Astrocyte of the cerebellum (primary cell): ENCODE results near the gene NSDHL.

Source experiments
- DNase-seq: peaks from one replicate; pipeline ENCODE4 v3.0.0-alpha.2; 2011; ENCODE audit warnings: low read depth
- H3K4me3 ChIP-seq: 2 replicates; pipeline ENCODE4 v1.5.1; 2011; ENCODE audit warnings: mild to moderate bottlenecking, low read depth, low read length, moderate library complexity
- in situ Hi-C: cut with HindIII; loops from 2 replicates; pipeline ENCODE4 v1.10.0; 2017; ENCODE audit warnings: low sequenced_read_pairs
- TF ChIP-seq, protein P1 (sequence below): IDR thresholded peaks from 2 replicates; pipeline ENCODE4 v1.5.1; 2012; ENCODE audit warnings: low read length, low read depth, moderate library complexity, mild to moderate bottlenecking; ENCODE audit errors: missing control alignments

NSDHL gene

DNA sequence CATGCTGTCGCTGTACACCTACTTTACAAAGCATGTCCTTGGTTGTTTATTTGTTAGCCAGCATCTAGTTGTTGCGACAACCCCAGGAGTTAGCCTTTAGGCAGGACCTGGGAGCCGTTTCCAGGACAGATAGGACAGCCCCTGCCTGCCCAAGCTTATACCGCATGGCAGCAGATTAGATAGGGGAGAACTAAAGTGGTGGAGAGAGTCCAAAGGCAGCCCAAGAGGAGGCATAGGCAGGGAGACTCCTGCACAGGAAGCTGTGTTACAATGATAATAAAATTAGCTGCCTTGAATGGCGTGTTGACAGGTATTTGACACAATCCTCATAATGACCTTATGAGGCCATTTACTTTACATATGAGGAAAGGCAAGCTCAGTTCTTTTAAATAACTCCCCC lies 13.0 kb downstream of the NSDHL start:
- H3K4me3 ChIP-seq = no peak overlapping the region
- in situ Hi-C loops = loop anchor here (25.0 kb wide), 1 partner anchor 1082 kb away; no protein-coding TSS in a partner anchor
- DNase-seq = no peak
- TF ChIP-seq, protein P1, sequence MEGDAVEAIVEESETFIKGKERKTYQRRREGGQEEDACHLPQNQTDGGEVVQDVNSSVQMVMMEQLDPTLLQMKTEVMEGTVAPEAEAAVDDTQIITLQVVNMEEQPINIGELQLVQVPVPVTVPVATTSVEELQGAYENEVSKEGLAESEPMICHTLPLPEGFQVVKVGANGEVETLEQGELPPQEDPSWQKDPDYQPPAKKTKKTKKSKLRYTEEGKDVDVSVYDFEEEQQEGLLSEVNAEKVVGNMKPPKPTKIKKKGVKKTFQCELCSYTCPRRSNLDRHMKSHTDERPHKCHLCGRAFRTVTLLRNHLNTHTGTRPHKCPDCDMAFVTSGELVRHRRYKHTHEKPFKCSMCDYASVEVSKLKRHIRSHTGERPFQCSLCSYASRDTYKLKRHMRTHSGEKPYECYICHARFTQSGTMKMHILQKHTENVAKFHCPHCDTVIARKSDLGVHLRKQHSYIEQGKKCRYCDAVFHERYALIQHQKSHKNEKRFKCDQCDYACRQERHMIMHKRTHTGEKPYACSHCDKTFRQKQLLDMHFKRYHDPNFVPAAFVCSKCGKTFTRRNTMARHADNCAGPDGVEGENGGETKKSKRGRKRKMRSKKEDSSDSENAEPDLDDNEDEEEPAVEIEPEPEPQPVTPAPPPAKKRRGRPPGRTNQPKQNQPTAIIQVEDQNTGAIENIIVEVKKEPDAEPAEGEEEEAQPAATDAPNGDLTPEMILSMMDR = no peak

DNA sequence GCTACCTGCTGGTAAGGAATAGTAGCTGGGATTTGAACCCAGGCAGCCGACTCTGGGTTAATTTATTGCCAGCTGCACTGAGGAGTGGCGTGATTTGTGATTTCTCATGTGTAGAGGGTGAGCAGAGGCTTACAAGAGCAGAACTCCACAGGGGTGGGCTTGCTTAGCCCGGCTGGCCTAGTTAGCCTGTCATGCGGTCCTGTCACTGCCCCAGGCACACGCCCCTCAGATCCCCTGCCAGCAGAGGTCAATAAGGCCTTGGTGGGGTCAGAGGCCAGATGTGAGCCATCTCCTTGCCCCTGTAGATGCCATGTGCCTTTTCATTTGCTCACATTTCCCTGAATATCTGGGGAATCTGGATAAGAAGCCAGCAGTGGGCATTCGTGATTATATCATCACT lies 13.4 kb downstream of the NSDHL start:
- DNase-seq = no peak
- H3K4me3 ChIP-seq = no peak overlapping the region
- in situ Hi-C loops = loop anchor here (25.0 kb wide), 1 partner anchor 1082 kb away; no protein-coding TSS in a partner anchor
- TF ChIP-seq, protein P1 = no peak

DNA sequence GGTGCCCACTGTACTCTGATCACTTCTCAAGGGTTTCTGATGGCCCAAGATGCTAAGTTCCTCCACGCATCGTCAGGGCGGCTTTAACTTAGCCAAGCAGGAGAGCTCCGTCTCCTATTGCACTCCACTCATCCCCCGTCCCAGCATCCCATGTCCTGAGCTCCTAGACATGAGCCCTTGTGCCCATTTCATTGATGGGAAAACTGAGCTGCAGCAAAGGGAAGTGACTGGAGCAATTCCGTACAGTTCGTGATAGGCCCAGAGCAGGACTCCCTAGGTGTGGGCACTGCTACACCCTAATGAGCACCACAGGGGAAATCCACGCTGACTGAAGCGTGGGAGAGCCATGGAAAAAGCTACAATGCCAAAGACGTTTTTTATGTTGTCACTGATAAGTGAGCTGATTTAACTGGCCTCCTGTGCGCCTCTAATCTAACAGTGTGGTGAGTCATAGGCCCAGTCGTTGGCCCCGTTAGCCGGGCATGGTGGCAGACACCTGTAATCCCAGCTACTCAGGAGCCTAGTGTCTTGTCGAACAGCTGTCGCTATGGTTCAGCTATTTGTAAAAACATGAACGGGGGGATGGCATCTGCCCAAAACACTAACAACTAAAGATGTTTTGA lies 14.9 kb downstream of the NSDHL start:
- in situ Hi-C loops = loop anchor here (25.0 kb wide), 1 partner anchor 1083 kb away; no protein-coding TSS in a partner anchor
- TF ChIP-seq, protein P1 = no peak
- DNase-seq = no peak
- H3K4me3 ChIP-seq = no peak overlapping the region

DNA sequence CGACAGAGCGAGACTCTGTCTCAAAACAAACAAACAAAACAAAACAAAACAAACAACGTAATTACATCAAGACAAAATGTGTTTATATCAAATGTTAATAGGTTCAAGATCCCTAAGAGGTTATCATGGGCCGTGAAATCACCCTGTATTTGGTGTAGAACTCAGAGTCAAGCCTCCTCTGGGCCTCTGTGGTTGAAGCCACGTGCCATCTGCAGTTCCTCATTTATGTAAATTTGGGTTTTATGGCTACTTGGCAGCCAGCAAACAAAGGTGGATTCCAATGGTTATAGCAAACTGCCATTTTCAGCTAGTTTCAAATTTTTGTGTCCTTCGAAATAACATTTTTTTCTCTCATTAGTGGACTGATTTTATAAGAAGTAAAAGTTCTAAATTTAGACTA lies 16.4 kb downstream of the NSDHL start:
- in situ Hi-C loops = loop anchor here (25.0 kb wide), 1 partner anchor 1085 kb away; no protein-coding TSS in a partner anchor
- TF ChIP-seq, protein P1 = no peak
- no peak overlapping the region for H3K4me3 ChIP-seq
- no peak for DNase-seq

DNA sequence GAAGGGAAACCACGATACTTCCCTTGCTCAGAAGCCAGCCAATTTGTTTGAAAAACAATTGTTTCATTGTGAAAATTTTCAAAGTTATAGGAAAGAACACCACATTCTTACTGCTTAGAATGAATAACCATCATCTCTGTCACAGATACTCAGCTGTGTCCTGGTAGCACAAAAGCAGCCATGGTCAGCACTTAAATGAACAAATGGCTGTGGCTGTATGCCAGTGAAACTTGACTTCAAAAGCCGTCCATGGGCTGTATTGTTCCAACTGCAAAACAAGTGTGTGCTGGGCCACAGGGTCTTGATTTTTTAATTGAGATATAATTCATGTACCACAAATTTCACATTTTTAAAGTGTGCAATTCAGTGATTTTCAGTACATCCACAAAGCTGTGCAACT lies 19.6 kb downstream of the NSDHL start:
- in situ Hi-C loops = no loop called here
- no peak for DNase-seq
- TF ChIP-seq, protein P1 = no peak

DNA sequence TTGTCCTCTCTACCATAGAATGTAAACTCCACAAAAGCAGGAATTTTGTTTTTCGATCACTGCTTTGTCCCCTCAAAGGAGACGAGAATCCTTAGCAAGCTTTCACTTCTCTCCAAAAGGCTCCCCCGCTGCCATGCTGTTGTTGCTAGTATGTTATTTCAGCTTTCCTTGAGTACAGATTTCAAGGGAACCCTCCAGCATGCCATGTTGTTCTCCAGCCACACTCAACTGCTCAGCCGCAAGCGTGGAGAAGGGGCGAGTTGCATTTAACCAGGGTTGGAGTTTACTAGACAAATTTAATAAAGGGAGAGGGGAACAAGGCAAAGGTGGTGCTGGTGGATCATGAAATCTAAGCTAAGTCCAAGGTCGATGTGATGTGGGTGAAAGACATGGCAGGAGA lies 23.1 kb downstream of the NSDHL start:
- no peak for DNase-seq
- TF ChIP-seq, protein P1 = no peak
- H3K4me3 ChIP-seq = no peak overlapping the region
- in situ Hi-C loops = no loop called here

More for the DNA sequence above, 19.6 kb downstream of the NSDHL start:
- H3K4me3 ChIP-seq = no peak overlapping the region
